Parathyroid adenoma (tissue), 2 donors: ENCODE measurements around the gene NAPB.
"Not testable (repeated sequence)": the region's sequence is repeated elsewhere in the genome, so short reads cannot be mapped to it uniquely, and the experiment has no call there.

Source experiments
- H2AFZ ChIP-seq: fragments of 300-600 bp; sonication (generic); one replicate; pipeline ENCODE4 v1.7.0; 2017; ENCODE audit warnings: antibody characterized with exemption, mild to moderate bottlenecking
- H3K27ac ChIP-seq: fragments of 300-600 bp; sonication (generic); one replicate; pipeline ENCODE4 v1.7.0; 2017
- H3K27me3 ChIP-seq: fragments of 300-600 bp; sonication (generic); one replicate; pipeline ENCODE4 v1.7.0; 2017; ENCODE audit warnings: low read length; ENCODE audit not compliant: control insufficient read depth, insufficient read depth
- H3K36me3 ChIP-seq: fragments of 300-600 bp; sonication (generic); one replicate; pipeline ENCODE4 v1.7.0; 2017; ENCODE audit warnings: low read length; ENCODE audit not compliant: control insufficient read depth, insufficient read depth
- H3K4me1 ChIP-seq: fragments of 300-600 bp; sonication (generic); one replicate; pipeline ENCODE4 v1.7.0; 2017; ENCODE audit warnings: control low read depth
- H3K4me2 ChIP-seq: fragments of 300-600 bp; sonication (generic); one replicate; pipeline ENCODE4 v1.7.0; 2017; ENCODE audit warnings: low read length
- H3K4me3 ChIP-seq: fragments of 300-600 bp; sonication (generic); one replicate; pipeline ENCODE4 v1.7.0; 2017; ENCODE audit warnings: low read depth, low read length
- H3K79me2 ChIP-seq: fragments of 300-600 bp; sonication (generic); one replicate; pipeline ENCODE4 v1.7.0; 2017; ENCODE audit warnings: control low read depth
- H3K9ac ChIP-seq: fragments of 300-600 bp; sonication (generic); one replicate; pipeline ENCODE4 v1.7.0; 2017; ENCODE audit warnings: mild to moderate bottlenecking
- H3K9me3 ChIP-seq: fragments of 300-600 bp; sonication (generic); one replicate; pipeline ENCODE4 v1.7.0; 2017; ENCODE audit warnings: low read length; ENCODE audit not compliant: control insufficient read depth
- TF ChIP-seq, protein P1 (sequence below): fragments of 300-600 bp; sonication (generic); IDR thresholded peaks from one replicate; pipeline ENCODE4 v1.7.0; 2017; ENCODE audit warnings: antibody characterized with exemption, mild to moderate bottlenecking
- donor health status: primary hyperparathyroidism.

Gene NAPB

DNA sequence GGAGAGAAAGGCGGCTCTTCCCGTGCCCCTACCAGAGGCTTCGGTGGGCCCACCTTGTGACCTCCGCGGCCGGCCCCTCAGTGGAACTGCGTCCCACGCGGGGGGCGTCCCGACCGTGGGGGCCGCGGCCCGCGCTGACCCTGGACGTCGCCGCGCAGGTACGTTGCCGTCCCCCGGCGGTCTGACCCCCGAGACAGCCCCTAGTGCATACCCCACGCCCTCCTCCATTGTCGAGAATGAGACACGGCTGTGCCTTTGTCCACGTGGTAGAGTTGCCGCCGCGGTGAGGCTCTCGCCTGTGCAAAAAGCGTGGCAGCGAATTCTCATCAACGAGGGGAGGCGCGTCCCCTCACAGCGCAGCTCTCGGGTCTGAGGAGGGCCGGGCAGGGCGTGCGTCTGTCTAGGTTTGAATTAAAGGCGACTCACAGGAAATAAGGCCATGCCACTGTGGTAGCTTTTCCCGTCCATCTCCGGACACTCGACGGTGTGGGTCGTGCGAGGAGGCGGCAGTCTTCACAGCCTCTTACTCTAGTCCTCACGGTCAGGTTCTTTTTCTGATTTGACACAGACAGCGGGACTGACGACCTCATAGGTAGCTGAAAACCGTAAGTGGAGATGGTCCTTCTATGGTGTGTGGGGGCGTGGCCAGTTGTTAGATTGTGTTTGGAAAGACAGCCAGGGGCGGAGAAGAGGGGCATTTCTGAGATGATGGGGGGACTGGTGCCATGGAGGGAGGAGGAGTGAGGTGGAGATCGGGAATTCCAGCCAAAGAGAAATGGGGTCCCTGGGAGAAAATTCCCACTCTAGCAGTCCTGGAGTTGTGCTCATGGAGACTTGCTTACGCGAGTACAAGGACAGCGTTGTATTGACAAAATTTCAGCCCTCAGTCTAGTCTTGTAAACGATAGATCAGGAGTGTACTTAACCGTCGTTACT lies 70.1 kb downstream of the NAPB start:
- peak overlapping the region; percentile 91 for H2AFZ ChIP-seq
- H3K9ac ChIP-seq = peak overlapping the region; percentile 56
- H3K79me2 ChIP-seq = peaks cover 12% of the 10 kb centered on the region
- peak overlapping the region; percentile 89 for H3K4me2 ChIP-seq
- no peaks in the 10 kb centered on the region for H3K27me3 ChIP-seq
- H3K36me3 ChIP-seq = no peaks in the 10 kb centered on the region
- H3K9me3 ChIP-seq = no peaks in the 10 kb centered on the region
- TF ChIP-seq, protein P1, sequence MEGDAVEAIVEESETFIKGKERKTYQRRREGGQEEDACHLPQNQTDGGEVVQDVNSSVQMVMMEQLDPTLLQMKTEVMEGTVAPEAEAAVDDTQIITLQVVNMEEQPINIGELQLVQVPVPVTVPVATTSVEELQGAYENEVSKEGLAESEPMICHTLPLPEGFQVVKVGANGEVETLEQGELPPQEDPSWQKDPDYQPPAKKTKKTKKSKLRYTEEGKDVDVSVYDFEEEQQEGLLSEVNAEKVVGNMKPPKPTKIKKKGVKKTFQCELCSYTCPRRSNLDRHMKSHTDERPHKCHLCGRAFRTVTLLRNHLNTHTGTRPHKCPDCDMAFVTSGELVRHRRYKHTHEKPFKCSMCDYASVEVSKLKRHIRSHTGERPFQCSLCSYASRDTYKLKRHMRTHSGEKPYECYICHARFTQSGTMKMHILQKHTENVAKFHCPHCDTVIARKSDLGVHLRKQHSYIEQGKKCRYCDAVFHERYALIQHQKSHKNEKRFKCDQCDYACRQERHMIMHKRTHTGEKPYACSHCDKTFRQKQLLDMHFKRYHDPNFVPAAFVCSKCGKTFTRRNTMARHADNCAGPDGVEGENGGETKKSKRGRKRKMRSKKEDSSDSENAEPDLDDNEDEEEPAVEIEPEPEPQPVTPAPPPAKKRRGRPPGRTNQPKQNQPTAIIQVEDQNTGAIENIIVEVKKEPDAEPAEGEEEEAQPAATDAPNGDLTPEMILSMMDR = no peak
- peak overlapping the region; percentile 97 for H3K27ac ChIP-seq
- peaks cover 8% of the 10 kb centered on the region for H3K4me1 ChIP-seq
- peak overlapping the region; percentile 89 for H3K4me3 ChIP-seq

DNA sequence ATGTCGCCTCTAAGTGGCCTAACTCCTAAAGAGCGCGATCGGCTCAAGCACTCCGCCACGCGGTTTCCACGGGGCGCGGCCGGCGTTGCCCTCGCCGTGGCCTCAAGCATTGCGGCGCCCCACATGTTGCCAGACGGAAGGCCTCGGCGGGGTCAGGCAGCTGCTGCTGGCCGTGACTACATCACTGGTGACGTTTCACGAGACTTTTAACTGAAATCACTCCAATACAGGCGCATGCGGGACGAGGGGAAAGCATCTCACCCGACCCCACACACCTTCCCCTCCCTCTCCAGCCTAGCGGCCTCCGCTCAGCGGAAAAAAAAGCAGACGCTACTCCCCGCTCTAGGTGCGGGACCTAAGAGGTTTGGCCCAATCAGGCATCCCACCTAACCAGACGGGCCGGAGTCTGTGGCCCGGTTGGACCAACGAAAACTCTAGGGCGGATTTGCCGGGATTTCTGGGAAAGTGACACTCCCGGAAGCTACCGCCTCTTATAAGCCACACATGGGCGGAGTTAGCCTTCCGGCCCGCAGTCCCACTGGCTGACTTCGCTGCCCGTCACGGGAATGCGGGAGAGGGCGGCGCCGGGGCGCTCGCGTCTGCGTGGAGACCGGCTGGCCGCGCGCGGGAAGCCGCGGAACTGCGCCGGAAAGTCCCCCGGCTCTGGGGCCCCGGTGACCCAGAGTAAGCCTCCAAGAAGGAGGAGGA lies 70.9 kb downstream of the NAPB start, which contains the start of gene NXT1:
Gene NXT1, plus strand, starts transcription at position 596 of the 708 bp plus-strand sequence. CDS start 3,251 bp downstream, outside the sequence.
- peaks cover 8% of the 10 kb centered on the region for H3K4me1 ChIP-seq
- H3K79me2 ChIP-seq = peaks cover 12% of the 10 kb centered on the region
- no peaks in the 10 kb centered on the region for H3K27me3 ChIP-seq
- TF ChIP-seq, protein P1 = peak; percentile 5
- peak within 1 kb of the TSS; percentile 75 for H3K9ac ChIP-seq
- no peaks in the 10 kb centered on the region for H3K9me3 ChIP-seq
- H3K27ac ChIP-seq = peak within 1 kb of the TSS; percentile 97
- H2AFZ ChIP-seq = peak within 1 kb of the TSS; percentile 91
- peak within 1 kb of the TSS; percentile 89 for H3K4me3 ChIP-seq
- peak within 1 kb of the TSS; percentile 100 for H3K4me2 ChIP-seq
- no peaks in the 10 kb centered on the region for H3K36me3 ChIP-seq

DNA sequence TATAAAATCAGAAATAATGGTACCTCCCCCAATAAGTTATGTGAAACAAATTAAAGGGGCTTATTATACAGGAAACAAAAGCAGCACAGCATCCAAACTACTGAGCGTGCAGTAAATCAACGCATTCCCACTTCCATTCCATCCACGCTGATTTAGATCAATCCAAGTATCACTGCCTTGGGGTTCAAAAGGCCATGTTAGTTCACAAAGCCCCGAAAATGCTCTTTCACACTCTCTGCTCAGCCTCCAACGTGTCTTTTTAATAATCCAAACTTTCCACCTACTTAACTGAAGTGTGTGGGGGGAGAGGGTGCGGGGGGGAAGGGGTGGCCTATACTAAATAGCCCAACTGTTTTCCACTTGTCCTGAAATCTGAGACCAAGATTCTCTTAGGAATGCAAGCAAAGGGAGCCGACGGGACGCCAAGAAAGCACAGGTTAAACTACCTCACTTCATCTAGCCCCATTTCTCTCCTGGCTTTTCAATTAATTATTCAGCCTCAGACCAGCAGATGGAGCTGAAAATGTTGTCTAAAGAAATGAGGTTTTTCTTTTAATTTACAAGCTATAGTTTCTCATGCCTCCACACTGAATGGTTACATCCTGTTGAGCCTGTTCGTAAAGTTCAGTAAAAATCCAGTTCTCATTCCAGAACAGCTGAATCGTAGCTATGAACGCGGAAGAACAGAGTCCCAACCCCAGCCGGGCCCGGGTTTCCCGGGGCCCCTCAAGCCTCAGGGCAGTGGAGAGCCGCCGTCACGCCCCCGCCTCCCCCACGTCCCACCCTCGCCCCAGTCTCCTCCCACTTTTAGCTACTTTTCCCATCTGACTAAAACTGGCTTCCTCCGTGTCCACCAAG lies 71.7 kb downstream of the NAPB start:
- H3K27ac ChIP-seq = peak overlapping the region; percentile 97
- peak overlapping the region; percentile 100 for H3K4me2 ChIP-seq
- H3K79me2 ChIP-seq = peaks cover 12% of the 10 kb centered on the region
- peak overlapping the region; percentile 75 for H3K9ac ChIP-seq
- no peaks in the 10 kb centered on the region for H3K9me3 ChIP-seq
- peaks cover 8% of the 10 kb centered on the region for H3K4me1 ChIP-seq
- H3K4me3 ChIP-seq = peak overlapping the region; percentile 89
- H3K36me3 ChIP-seq = no peaks in the 10 kb centered on the region
- TF ChIP-seq, protein P1 = peak; percentile 34
- H3K27me3 ChIP-seq = no peaks in the 10 kb centered on the region
- H2AFZ ChIP-seq = peak overlapping the region; percentile 91

DNA sequence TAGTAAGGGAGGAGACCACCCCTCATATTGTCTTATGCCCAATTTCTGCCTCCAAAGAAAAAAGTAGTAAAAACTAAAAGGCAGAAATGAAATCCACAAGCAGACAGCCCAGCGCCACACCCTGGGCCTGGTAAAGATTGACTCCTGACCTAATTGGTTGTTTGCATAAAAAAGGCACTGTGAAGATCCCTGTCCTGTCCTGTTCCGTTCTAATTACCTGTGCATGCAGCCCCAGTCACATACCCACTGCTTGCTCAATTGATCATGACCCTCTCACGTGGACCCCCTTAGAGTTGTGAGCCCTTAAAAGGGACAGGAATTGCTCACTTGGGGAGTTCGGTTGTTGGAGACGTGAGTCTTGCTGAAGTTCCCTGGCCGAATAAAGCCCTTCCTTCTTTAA lies 72.8 kb downstream of the NAPB start:
- not testable (repeated sequence) for H3K9ac ChIP-seq

More for the DNA sequence above, 72.8 kb downstream of the NAPB start:
- not testable (repeated sequence) for H3K9me3 ChIP-seq, H3K4me1 ChIP-seq, H3K27me3 ChIP-seq, H2AFZ ChIP-seq, H3K4me2 ChIP-seq, H3K36me3 ChIP-seq, H3K4me3 ChIP-seq
- peak overlapping the region; percentile 97 for H3K27ac ChIP-seq
- peaks cover 12% of the 10 kb centered on the region for H3K79me2 ChIP-seq
